GM19025 (cell line): ENCODE measurements around the gene RNF213.
"Not testable (repeated sequence)": the region's sequence is repeated elsewhere in the genome, so short reads cannot be mapped to it uniquely, and the experiment has no call there.

Source experiments
- ATAC-seq: cut with Tn5 transposase; IDR thresholded peaks from one replicate; pipeline ENCODE4 v1.9.1; 2021; ENCODE audit warnings: mild to moderate bottlenecking, low read depth, moderate library complexity; ENCODE audit not compliant: unreplicated experiment

RNF213 gene

GRCh38 chr17:80248894-80249710, 11.6 kb upstream of the RNF213 start:
- no peak for ATAC-seq

- ATAC-seq = no peak
Measured at GRCh38 chr17:80251966-80252365, 8.7 kb upstream of the RNF213 start.

GRCh38 chr17:80252871-80253270, 7.8 kb upstream of the RNF213 start:
- no peak for ATAC-seq

GRCh38 chr17:80253631-80254395, 6.8 kb upstream of the RNF213 start:
- no peak for ATAC-seq

GRCh38 chr17:80254396-80255251, 6.0 kb upstream of the RNF213 start:
- ATAC-seq = peak; percentile 51

- ATAC-seq = no peak
Measured at GRCh38 chr17:80256034-80256350, 4.7 kb upstream of the RNF213 start.

- ATAC-seq = no peak
Measured at GRCh38 chr17:80257716-80258213, 2.9 kb upstream of the RNF213 start.

- ATAC-seq = not testable (repeated sequence)
Measured at GRCh38 chr17:80258296-80258695, 2.4 kb upstream of the RNF213 start.

GRCh38 chr17:80259457-80260068, 1.1 kb upstream of the RNF213 start:
- no peak for ATAC-seq

- peak; percentile 31 for ATAC-seq
Measured at GRCh38 chr17:80260069-80260535, 550 bp upstream of the RNF213 start.

- ATAC-seq = no peak
Measured at GRCh38 chr17:80261159-80261894, 675 bp downstream of the RNF213 start.

GRCh38 chr17:80261895-80262279, 1.2 kb downstream of the RNF213 start:
- ATAC-seq = no peak

GRCh38 chr17:80262291-80262690, 1.6 kb downstream of the RNF213 start:
- no peak for ATAC-seq

- no peak for ATAC-seq
Measured at GRCh38 chr17:80262775-80263244, 2.2 kb downstream of the RNF213 start.

GRCh38 chr17:80263253-80264204, 2.9 kb downstream of the RNF213 start:
- peak; percentile 33 for ATAC-seq

GRCh38 chr17:80264205-80265075, 3.8 kb downstream of the RNF213 start:
- ATAC-seq = no peak
